T-helper 1 cell (primary cell): ENCODE results near the gene KPNA5.
"Not testable (repeated sequence)": the region's sequence is repeated elsewhere in the genome, so short reads cannot be mapped to it uniquely, and the experiment has no call there.

Source experiments
- DNase-seq, 5 donors: peaks; one replicate each; pipeline ENCODE4 v3.0.0-alpha.2; 2012 to 2020

The KPNA5 gene

DNA sequence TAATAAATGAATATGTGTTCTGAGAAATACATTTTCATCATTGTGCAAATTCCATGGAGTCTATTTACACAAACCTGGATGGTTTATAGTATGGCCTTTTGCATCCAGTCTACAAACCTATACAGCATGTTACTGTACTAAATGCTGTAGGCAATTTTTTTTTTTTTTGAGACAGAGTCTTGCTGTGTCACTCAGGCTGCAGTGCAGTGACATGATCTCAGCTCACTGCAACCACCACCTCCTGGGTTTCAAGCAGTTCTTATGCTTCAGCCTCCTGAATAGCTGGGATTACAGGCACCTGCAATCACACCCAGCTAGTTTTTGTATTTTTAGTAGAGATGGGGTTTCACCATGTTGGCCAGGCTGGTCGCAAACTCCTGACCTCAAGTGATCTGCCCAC is 22.9 kb downstream of the KPNA5 start:
- not testable (repeated sequence) for DNase-seq

DNA sequence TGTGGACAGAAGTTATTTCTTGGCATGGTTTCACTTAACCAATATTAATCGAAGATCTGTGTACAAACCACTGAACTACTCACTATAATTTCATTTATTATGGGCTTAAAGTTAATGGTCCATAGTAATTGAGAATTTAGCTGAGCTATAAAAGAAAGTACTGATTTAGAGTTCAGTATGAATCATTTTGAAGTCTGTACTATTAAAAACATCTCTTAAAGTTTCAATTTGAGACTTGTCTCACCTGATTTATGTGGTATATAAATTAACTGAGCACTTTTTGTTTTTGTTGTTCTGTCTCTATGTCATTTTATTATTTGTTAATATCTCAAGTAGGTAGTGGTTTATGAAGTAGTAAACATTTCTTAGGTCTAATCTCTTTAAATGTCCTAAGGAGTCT is 24.9 kb downstream of the KPNA5 start:
- DNase-seq, result no peak

DNA sequence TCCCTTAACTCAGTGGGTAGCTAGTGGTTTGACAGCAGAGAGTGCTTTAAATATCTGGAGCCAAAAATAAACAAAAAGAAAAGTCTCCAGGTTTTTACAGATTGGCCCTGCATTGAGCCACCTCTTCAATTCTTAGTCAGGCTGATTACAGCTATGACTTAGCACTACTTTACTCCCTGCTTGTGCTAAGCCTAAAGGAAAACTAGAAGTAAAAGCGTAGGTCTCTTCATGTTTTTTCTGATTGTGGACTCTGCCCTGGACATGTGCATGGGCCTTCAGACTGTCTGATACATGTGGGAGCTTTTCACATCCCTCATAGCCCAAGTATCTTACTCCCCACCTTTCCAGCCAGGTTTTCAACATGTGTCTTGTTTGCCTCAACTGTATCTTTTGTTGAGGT is 33.3 kb downstream of the KPNA5 start:
- no peak for DNase-seq

DNA sequence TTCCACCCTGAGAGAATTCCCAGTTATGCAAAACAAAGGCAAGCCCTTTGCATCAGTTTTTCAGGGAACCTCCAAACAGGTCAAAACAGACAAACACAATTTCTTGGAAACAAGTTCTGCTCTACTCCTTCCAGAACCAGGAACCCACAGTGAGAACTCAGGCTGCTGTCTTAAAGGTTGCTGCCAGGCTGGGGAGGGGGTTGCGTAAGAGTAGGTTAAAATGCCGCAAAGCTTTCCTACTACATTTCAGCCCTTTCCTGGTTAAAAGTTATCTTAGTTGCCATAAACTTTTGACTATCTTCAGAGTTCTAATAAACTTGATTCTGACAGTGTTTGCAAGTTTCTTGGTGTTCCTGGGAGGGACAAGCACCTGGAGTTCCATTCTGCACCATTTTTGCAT is 33.8 kb downstream of the KPNA5 start:
- no peak for DNase-seq

DNA sequence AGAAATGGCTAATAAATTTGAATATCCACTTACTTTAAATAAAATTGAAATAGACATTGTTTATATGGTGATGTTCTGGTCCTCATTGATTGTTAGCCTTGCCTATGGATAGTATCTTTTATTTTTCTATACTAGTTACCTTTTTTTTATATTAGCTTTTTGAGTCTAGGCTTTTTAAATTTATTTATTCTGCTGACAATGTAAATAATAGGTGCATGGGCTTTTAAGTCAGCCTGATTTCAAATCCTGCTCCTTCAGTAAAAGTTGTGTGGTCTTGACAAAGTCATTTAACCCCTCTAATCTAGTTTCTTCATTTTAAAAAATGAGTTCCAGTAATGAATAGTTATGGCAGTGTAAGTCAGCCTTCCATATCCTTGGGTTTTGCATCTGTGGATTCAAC is 45.9 kb downstream of the KPNA5 start:
- DNase-seq, result no peak

DNA sequence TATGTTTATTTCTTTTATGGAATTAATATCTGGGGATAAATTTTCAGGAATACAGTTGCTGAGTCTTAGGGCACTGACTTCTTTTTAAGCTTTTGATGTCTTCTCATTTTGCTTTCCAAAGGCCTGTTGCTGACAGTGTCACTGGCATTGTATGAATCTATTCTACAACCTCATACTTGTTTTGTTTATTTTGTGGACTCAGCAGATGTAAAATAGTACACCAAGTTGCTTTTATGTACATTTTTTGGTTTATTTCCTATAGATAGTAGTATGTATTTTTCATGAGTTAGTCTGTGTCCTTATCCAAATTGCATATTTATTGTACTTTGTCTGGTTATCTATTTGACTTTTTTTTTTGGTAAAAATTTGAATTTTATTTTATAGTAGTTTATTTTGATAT is 49.5 kb downstream of the KPNA5 start:
- DNase-seq, result no peak

DNA sequence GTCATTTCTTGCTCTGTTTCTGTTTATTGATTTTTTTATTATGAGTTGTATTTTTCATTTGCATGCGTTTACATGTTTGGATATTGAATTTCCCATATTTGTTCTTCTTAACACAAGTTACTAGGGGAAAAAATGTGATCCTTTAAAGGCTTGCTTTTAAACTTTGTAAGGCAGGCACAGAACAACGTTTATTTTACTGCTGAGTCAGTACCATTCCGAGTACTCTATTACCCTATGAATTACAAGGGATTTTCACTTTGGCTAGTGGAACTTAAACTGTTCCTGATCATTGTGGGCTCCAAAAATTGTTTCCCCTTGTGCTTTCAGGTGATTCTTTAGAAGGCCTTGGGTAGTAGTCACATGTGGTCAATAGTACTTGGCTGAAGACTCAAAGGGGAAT is 56.0 kb downstream of the KPNA5 start:
- DNase-seq, result no peak

DNA sequence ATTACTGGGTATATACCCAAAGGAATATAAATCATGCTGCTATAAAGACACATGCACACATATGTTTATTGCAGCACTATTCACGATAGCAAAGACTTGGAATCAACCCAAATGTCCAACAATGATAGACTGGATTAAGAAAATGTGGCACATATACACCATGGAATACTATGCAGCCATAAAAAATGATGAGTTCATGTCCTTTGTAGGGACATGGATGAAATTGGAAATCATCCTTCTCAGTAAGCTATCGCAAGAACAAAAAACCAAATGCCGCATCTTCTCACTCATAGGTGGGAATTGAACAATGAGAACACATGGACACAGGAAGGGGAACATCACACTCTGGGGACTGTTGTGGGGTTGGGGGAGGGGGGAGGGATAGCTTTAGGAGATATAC is 59.5 kb downstream of the KPNA5 start:
- DNase-seq, result not testable (repeated sequence)

DNA sequence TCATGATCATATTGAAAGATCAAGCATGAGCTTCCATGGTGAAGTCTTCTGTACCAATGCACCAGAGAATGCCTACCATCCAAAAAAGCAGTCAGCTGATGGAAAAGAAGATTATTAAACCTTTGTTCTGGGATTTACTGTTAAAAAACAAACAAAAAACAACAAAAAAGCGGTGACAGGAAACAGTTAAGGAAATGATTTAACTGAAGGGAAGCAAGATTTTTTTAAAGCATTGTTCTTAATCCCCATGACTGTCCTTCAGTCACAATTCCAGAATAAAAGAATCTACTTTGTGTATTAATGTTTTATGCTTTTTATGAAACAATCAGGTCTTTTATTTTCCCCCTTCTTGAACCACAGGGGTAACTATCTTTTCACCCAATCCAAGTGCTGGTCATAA is 60.6 kb downstream of the KPNA5 start:
- no peak for DNase-seq

DNA sequence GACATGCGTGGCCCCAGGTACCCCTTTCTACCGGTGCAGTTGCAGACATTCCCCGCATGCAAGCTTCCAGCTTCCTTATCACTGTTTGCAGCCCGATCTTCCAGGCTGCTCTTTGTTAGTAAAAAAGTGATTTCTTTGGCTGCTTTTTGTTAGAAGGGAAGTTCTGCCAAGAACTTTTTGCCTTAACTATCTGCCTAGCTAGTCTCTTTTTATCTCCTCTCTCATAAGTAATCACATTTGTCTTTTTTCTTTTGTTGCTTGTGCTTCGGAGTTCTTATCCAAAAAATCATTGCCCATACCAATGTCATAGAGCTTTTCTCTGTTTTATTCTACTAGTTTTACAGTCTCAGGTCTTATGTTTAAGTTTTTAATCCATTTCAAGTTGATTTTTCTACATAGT is 64.2 kb downstream of the KPNA5 start:
- no peak for DNase-seq

DNA sequence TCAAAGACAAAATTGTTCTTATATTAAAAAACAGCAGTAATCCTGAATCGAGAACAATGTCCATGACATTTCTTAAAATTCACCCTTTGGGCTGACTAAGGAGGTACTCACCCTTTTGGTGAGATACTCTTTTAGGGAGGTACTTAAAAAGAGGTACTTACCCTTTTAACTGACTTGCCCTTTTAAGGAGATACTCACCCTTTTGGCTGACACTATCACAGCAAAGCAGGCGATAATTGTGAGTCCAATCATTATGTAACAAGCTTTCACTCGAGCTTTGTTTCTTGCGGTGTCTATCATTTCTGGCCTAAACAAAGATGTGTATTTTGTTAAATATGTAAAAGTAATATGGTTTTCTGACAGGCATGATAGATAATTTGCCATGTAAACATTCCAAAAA is 80.8 kb downstream of the KPNA5 start:
- DNase-seq, result no peak

DNA sequence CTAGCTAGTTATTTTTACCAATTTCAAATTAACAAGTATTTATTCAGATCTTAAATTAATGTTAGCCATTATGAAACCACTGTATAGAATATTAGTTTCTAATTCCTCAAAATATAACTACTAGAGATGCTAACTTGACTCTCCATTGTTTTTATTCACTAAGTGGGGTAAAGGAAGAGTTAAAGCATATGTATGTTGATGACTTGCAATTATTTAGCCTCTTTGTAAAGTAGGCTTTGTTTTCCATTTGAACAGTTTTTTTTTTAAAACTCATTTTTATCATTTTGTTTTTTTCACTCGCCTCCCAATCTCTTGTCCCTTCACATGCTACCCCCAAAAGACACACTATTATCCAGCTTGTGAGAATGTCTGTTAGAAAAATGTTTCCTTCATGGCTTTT is 81.2 kb downstream of the KPNA5 start:
- DNase-seq, result no peak

DNA sequence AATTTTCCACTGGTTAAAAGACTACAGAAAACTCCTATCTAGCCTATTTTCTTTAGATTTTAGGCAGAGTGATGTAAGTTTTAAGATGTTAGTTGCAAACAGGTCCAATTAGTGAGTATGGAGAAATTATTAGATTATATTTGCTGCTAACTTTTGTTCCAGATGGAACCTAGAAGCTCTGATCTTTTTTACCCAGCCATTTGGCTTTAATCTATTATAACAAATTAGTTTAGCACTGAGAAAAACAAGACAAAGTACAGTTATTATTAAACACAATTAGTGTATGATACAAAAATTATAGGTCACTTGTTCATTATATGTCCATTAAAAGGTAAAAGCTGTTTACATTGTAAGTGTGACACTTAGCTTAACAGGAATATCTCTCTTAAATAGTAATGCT is 82.0 kb downstream of the KPNA5 start:
- no peak for DNase-seq

DNA sequence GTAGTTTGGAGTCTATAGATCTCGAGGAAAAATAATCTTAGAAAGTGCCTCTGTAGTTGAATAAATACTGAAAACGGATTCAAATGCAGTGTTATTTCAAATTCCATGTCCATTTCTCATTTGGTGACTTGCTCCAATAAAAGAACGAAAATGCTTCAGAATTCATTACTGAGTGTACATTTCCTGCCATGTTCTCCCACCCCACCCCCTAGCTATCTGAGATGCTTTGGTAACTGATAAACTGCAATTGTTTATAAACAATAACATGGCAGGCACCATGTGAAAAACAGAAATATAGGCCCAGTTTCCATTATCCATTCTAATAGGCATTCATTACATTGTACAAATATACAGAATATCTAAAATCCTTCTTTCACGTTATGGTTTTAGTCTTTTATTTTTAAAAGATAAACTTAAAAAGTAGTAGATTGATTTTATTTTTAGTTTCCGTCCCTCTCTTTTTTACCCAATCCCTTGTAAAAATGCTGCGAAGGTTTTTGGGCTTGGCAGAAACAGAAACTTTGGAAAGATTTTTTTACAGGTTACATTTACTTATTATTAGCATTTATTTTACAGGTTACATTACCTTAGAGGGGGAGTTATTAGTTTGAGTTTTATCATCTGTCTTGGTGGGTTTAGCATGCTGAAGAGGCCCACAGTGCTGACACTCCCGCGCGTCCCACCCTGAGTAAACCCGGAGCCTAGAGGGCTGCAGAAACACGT is 83.1 kb downstream of the KPNA5 start:
- no peak for DNase-seq

DNA sequence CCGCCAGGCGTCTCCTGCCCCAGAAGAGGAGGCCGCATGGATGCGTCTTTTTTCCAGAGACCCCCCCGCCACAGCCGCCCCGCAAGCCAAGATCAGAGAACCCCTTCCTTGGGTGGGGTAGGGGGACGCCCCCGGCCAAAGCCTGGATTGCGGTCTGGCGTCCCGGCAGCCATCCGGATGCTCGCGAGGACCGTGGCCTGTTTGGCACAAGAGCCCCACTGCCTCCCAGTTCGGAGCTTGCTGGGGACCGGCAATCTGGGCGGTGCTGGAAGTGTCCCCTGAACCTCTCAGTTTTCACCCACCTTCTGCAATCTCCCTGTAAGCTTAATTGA is 83.6 kb downstream of the KPNA5 start:
- DNase-seq, result no peak

DNA sequence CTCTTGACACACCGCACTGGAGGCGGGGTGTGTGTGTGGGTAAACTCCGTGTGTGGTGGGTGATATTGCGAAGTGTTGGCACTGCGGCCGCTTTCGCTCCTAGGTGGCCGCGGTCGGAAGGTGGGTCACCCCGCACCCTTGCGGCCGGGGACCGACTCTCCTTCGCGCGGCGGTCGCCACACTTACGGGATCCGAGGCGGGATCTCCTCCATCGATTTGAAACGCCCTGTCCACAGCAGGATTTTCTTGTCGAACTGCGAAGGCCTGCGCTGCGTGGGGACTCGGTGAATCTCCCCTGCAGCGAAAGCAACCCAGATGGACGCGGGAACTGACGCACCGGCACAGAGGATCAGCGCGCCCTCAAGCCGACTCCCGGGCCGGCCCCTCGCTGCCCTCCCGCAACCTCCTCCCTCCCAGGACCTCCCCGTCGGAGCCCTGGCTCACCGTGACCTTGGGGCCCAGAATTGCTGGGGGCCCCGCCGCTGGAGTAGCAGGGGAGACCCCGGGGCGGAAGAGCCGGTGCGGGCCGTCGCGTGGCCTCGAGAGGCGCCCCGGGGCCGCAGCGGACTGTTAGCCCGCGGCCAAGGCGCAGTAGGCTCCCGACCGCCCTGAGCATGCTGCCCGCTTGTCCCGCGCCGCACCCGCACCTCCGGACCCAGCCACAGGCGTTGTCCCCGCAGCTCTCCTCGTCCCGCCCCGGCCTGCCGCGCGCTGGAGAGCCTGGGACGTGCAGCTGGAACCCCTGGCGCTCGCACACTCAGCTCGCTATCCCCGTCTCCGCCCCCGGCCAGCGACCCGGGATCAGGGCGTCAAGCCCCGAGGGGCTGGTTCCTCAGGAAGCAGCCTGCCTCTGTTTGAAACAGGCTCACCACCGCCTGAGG is 84.2 kb downstream of the KPNA5 start, which contains the start of gene FAM162B:
FAM162B (minus strand) TSS at position 759 of the 881 bp plus-strand sequence; CDS start at position 616, 143 bp downstream.
- no peak for DNase-seq

DNA sequence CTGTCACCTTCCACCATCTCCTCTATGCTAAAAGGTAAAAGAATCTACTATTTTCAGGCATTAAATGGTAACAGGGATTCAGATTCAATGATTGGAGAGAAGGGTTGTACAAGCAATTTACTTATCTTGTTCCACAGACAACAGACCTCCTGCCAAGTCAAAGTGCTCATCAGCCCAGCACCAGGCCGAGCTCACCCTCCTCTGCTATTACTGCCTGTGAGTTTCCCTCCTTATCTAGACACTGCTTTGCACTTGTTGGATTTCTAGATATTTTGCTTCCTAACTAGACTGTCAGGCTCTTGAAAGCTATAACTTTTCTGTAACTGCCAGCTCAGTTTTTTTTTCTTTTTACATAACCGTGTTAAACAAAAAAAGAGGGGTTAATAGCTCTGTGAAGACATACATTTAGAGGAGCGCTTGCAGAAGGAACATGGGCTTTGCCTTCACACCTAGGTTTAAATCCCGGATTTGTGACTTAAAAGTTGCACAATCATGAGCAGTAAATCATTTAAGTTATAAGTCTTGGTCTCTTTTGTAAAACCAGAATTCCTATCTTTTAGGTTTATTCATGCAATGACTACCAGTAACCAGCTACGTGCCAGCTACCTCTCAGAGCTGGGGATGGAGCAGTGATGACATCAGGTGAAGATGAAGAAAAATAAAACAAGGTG is 85.6 kb downstream of the KPNA5 start:
- DNase-seq, result no peak

DNA sequence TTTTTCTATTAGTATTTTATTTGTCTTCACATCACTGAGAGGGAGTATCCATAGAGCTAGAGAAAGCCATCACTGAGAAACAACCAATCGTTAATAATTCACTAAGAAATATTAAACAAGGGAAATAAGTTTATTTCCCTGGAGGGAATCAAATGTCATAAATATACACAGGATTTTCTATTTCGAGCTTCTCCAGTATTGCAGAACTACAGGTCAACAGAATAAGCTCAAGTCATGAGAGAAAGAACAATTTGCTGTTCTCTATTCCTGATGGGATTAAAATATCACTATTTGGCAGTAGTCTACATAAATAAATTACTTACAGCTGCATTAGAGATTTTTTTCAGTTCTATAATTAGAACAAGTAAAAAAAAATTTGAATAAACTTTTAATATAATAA is 86.7 kb downstream of the KPNA5 start:
- no peak for DNase-seq

DNA sequence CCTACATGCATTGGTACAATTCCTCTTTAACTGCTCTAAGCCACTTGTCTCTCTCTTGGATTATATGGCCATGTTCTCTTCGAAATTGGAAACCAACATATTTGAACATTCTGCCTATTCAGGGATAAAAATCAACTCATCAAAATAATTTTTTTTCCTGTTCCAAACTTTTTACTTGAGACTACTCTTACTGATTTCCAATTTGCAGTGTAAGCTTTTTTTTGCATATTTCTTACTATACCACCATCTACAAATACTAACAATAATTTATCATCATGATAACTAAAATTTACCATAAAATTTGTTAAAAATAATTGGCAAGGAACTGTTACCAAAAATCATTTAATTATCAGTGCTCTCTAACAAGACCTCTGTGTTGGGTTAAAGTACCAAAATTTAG is 91.4 kb downstream of the KPNA5 start:
- DNase-seq, result no peak

DNA sequence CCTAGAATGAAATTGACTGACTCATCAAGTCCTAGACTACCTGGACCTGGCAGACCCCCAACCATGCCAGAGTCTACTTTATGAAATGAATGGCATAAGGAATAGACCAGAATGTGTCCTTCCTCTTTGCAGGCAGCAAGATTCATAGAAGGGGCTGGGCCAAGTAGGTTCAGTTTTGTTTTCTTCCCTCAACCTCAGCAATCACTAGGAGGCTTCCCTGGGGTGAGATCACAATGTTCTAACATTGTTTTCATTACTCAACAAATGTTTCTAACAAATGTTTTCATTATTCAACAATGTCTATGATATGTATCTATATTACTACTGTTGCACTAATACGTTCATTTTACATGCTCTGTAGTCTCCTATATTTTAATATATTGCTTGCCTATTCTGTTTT is 92.9 kb downstream of the KPNA5 start:
- no peak for DNase-seq

DNA sequence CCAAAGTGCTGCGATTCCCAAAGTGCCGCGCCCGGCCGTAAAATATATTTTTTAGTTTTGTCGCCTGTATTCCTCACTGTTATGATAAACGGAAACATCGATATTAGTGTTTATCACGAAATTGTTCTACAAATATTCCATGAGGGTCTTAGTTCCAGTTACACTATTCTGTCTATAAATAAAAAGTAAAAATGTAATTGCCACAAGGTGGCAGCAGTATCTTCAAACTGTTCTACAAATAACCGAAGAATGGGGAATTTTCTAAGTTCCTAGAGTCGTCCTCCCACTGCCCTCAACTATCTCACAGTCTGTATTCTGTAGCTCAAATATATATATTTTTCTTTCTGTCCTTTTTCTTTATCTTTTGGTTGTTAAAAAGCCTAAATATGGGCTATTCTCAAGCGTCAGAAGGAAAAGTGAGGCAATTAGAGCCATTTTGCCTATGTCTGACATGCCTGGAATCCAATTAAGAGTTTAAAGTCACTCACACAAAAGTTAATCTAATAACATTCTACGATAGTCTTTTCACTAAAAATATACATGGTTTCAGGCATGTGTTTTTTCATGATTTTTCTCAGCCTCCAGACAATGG is 98.7 kb downstream of the KPNA5 start:
- DNase-seq, result no peak

DNA sequence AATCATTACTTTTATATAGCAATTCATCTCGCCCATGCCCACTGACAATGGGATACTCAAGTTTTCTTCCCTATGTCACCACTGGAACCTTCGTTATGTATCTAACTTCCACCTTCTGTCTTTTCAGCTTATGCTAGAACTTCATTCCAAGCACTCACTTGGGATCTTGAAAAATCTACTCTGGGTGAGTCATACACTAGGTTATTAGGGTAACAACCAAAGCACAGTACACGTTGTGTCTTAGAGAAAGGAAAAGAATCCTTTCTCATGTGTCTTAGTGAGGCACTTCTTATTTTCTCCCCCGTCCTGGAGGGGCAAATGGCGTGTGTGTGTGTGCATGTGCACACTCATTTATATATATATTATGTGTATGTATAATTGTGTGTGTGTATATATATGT is 102.8 kb downstream of the KPNA5 start:
- DNase-seq, result no peak
